ENCODE measurements around the gene PALM2AKAP2. TPM values are rescaled to one million over a fixed set of nuclear protein-coding genes. Genes with fewer than 3 reads are reported as not detected.

Gene PALM2AKAP2
- total and polyA plus RNA-seq, 11 donors = 4.1 to 132 (median 81.3) TPM

GRCh38 chr9:109776391-109776790 lies 3.6 kb upstream of the PALM2AKAP2 start:
- no peaks in the 10 kb centered on the region for H3K9me3 ChIP-seq
- no peak for ATAC-seq
- H3K4me1 ChIP-seq = peaks cover 0 to 21% (median 12%) of the 10 kb centered on the region in 12 donors
- no peak overlapping the region for H3K27ac ChIP-seq
- H3K4me3 ChIP-seq = no peak overlapping the region
- WGBS, 4 donors = 49 to 59% (median 54%) methylated on average over 2 of the region's 2 CpGs
- H3K36me3 ChIP-seq = no peaks in the 10 kb centered on the region
- no peak for DNase-seq
- peaks cover 0 to 6% (median 0%) of the 10 kb centered on the region in 9 donors for H3K27me3 ChIP-seq
- intact Hi-C loops (cut with DNase I) = loop anchor here in 3 of 10 donors (10.0 kb wide), 4 partner anchors 52 to 122 kb away; no protein-coding TSS in a partner anchor
- TF ChIP-seq CTCF (IDR thresholded peaks at IDR 0.05) (no peak), POLR2A (IDR thresholded peaks at IDR 0.05) (no peak)

GRCh38 chr9:109780453-109781033 lies 545 bp downstream of the PALM2AKAP2 start:
- peak; percentile 11 to 55 (median 32) for ATAC-seq
- H3K27ac ChIP-seq = peak overlapping the region; percentile 38 to 94 (median 86)
- 1 to 5% (median 4%) methylated on average over 15 to 16 of the region's 16 CpGs for WGBS, 4 donors

GRCh38 chr9:109781086-109781485 lies 1.1 kb downstream of the PALM2AKAP2 start:
- Histone ChIP-seq H3K9me3 (no peaks in the 10 kb centered on the region), H3K27ac (peak overlapping the region in 10 of 12 donors; percentile 7 to 94 (median 88)), H3K36me3 (no peaks in the 10 kb centered on the region), H3K4me3 (peak overlapping the region; percentile 58 to 89 (median 78)), H3K27me3 (peaks cover 0 to 15% (median 0%) of the 10 kb centered on the region in 9 donors), H3K4me1 (peaks cover 0 to 21% (median 3%) of the 10 kb centered on the region in 12 donors)
- TF ChIP-seq POLR2A (IDR thresholded peaks at IDR 0.05) = no peak
- TF ChIP-seq CTCF (IDR thresholded peaks at IDR 0.05) = no peak
- ATAC-seq (peak in 1 of 4 donors; percentile 11), DNase-seq (no peak)
- intact Hi-C loops (cut with DNase I) = loop anchor here in 5 of 10 donors (2.0 to 5.0 kb wide), 5 partner anchors 36 to 111 kb away; no protein-coding TSS in a partner anchor
- WGBS, 4 donors = 25 to 32% (median 29%) methylated on average over 5 of the region's 5 CpGs

More at GRCh38 chr9:109780453-109781033, 545 bp downstream of the PALM2AKAP2 start:
- Histone ChIP-seq H3K4me3 (peak overlapping the region; percentile 58 to 89 (median 78)), H3K4me1 (peaks cover 0 to 21% (median 3%) of the 10 kb centered on the region in 12 donors), H3K27me3 (peaks cover 0 to 15% (median 0%) of the 10 kb centered on the region in 9 donors), H3K36me3 (no peaks in the 10 kb centered on the region), H3K9me3 (no peaks in the 10 kb centered on the region)
- intact Hi-C loops (cut with DNase I) = loop anchor here in 5 of 10 donors (1.0 to 5.0 kb wide), 6 partner anchors 36 to 112 kb away; no protein-coding TSS in a partner anchor
- DNase-seq = peak in 1 of 5 donors; percentile 22
- TF ChIP-seq POLR2A (IDR thresholded peaks at IDR 0.05) (no peak), CTCF (IDR thresholded peaks at IDR 0.05) (no peak)

- no peaks in the 10 kb centered on the region for H3K36me3 ChIP-seq
- WGBS, 4 donors = 18 to 28% (median 25%) methylated on average over 4 of the region's 4 CpGs
- peaks cover 0 to 24% (median 3%) of the 10 kb centered on the region in 12 donors for H3K4me1 ChIP-seq
- no peaks in the 10 kb centered on the region for H3K9me3 ChIP-seq
- ATAC-seq (peak in 3 of 4 donors; percentile 36 to 57 (median 36)), DNase-seq (no peak)
- peaks cover 0 to 15% (median 0%) of the 10 kb centered on the region in 9 donors for H3K27me3 ChIP-seq
- intact Hi-C loops (cut with DNase I) = loop anchor here in 5 of 10 donors (2.0 to 5.0 kb wide), 5 partner anchors 35 to 111 kb away; no protein-coding TSS in a partner anchor
- TF ChIP-seq CTCF (IDR thresholded peaks at IDR 0.05) = no peak
- no peak for TF ChIP-seq POLR2A (IDR thresholded peaks at IDR 0.05)
- peak overlapping the region in 7 of 12 donors; percentile 85 to 94 (median 90) for H3K27ac ChIP-seq
- H3K4me3 ChIP-seq = peak overlapping the region in 10 of 12 donors; percentile 63 to 89 (median 82)
Measured at GRCh38 chr9:109781541-109782197, 1.7 kb downstream of the PALM2AKAP2 start.

Measured in heart left ventricle (tissue), 16 donors.